Activated CD4-positive, alpha-beta T cell treated with anti-CD3 and anti-CD28 coated beads, Interleukin-2, amount 10 ng/mL, durations not matched to agents 24 days and 14 days (primary cell): ENCODE measurements around the gene ZNF784. TPM values are rescaled to one million over a fixed set of nuclear protein-coding genes. Genes with fewer than 3 reads are reported as not detected.

Experiments
- DNase-seq: peaks from one replicate; pipeline ENCODE4 v3.0.0; 2022
- H3K27ac Mint-ChIP-seq: one replicate; pipeline ENCODE4 v1.8.0; 2022; ENCODE audit warnings: mild to moderate bottlenecking, mixed read lengths
- H3K27me3 Mint-ChIP-seq: one replicate; pipeline ENCODE4 v1.8.0; 2022; ENCODE audit warnings: mixed read lengths
- H3K36me3 Mint-ChIP-seq: one replicate; pipeline ENCODE4 v1.8.0; 2022; ENCODE audit warnings: low read depth, mild to moderate bottlenecking, mixed read lengths
- H3K4me1 Mint-ChIP-seq: one replicate; pipeline ENCODE4 v1.8.0; 2021; ENCODE audit warnings: mixed read lengths
- H3K4me3 Mint-ChIP-seq: one replicate; pipeline ENCODE4 v1.8.0; 2022; ENCODE audit warnings: mild to moderate bottlenecking, moderate library complexity, mixed read lengths
- H3K9me3 Mint-ChIP-seq: one replicate; pipeline ENCODE4 v1.8.0; 2021; ENCODE audit warnings: mixed read lengths
- intact Hi-C: fragments of 100-400 bp; cut with micrococcal nuclease; formaldehyde crosslinking; loops from one replicate; pipeline ENCODE4 v1.15.1; 2023
- total RNA-seq: library from RNA; stranded (reverse); gene quantifications from 2 replicates; pipeline ENCODE4 v1.2.3, GENCODE V29; 2022

The ZNF784 gene
- total RNA-seq, 1 donor from 2014 or later = 3.7 TPM

GRCh38 chr19:55643887-55644176, 19.5 kb upstream of the ZNF784 start:
- Mint-ChIP-seq H3K4me3 (peak overlapping the region; percentile 90), H3K27me3 (no peaks in the 10 kb centered on the region), H3K36me3 (peaks cover 48% of the 10 kb centered on the region), H3K9me3 (peaks cover 3% of the 10 kb centered on the region), H3K27ac (peak overlapping the region; percentile 97), H3K4me1 (peaks cover 30% of the 10 kb centered on the region)
- DNase-seq = no peak
- intact Hi-C loops = loop anchor here (1.0 to 5.0 kb wide), 5 partner anchors 9 to 527 kb away; partner anchors contain the start of genes EPN1, FIZ1 and PPP1R12C

DNA sequence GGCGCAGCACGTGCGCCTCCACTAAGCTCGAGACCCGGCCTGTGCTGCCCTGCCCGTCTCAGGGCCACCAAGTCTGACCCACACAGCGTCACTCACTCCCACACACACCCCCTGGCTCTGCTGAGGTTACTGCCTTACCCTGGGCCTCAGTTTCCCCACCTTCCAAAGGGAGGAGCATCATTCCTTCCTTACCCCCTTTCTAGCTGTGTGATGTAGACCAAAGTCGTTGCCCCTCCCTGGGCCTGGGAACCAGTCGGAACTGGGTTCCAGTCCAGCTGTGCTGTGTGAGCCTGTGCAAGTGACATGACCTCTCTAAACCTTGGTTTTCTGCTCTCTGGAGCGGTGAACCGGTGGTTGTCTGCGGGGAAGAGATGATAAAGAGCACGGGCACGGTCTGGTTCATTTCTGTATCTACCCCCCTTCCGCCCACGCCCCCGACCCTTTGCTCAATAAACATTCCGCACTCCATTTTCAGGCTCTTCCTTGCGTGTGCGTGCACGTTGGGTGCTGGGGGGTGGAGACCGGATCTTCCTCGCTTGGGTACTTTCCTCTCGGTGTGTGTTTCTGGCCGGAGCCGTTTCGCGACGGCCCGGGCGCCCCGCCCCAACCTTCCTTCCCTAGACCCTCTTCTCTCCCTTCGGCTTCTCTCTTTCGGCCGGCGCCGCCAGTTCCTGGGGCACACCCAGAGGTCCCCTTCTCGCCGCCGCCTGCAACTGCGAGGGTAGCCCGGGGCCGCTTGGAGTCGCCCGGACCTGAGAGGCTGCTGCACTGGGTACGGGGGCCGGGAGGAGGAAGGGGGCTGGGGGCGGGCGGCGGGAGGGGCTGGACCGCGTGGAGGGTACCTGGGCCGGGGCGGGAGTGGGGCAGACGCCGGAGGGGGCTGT, 18.9 kb upstream of the ZNF784 start, which contains the start of gene ZNF581:
Gene ZNF581, plus strand, starts transcription at position 647 of the 884 bp plus-strand sequence. CDS start 923 bp downstream, outside the sequence.
- Mint-ChIP-seq H3K4me1 (peaks cover 29% of the 10 kb centered on the region), H3K27ac (peak within 1 kb of the TSS; percentile 98), H3K9me3 (peaks cover 3% of the 10 kb centered on the region), H3K4me3 (peak within 1 kb of the TSS; percentile 90), H3K36me3 (peaks cover 52% of the 10 kb centered on the region), H3K27me3 (no peaks in the 10 kb centered on the region)
- intact Hi-C loops = loop anchor here (1.0 to 5.0 kb wide), 5 partner anchors 8 to 526 kb away; partner anchors contain the start of genes EPN1, FIZ1 and PPP1R12C
- peak; percentile 95 for DNase-seq

DNA sequence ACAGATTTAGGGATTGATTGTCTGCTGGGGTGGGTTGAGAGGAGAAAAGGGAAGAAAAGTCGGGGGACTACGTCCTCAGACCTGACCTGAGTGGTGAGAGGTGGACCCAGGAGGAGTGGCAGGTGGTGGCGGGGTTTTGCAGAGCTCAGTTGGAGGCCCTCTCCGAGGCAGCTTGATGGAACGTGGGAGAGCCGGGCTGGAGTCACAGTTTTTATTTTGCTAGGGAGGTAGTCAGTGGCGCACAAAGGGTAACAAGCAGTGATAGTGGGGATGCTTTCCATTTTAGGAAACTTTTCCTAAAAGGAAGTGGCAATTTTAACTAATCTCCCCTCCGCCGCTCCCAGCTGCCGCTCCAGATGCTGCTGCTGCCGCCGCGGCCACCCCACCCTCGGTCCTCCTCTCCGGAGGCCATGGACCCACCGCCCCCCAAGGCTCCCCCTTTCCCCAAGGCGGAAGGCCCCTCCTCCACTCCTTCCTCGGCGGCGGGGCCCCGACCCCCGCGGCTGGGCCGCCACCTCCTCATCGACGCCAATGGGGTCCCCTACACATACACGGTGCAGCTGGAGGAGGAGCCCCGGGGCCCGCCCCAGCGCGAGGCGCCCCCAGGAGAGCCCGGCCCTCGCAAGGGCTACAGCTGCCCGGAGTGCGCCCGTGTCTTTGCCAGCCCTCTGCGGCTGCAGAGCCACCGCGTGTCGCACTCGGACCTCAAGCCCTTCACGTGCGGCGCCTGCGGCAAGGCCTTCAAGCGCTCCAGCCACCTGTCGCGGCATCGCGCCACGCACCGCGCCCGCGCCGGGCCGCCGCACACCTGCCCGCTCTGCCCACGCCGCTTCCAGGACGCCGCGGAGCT, 18.0 kb upstream of the ZNF784 start:
- intact Hi-C loops = loop anchor here (1.0 to 5.0 kb wide), 5 partner anchors 7 to 525 kb away; partner anchors contain the start of genes EPN1, FIZ1 and PPP1R12C
- peak; percentile 75 for DNase-seq
- peaks cover 56% of the 10 kb centered on the region for H3K36me3 Mint-ChIP-seq
- peak overlapping the region; percentile 90 for H3K4me3 Mint-ChIP-seq
- H3K27me3 Mint-ChIP-seq = no peaks in the 10 kb centered on the region
- peaks cover 32% of the 10 kb centered on the region for H3K4me1 Mint-ChIP-seq
- H3K9me3 Mint-ChIP-seq = peaks cover 3% of the 10 kb centered on the region
- peak overlapping the region; percentile 98 for H3K27ac Mint-ChIP-seq

GRCh38 chr19:55641426-55642152, 17.2 kb upstream of the ZNF784 start:
- intact Hi-C loops = loop anchor here (5.0 kb wide), 1 partner anchor 524 kb away; the partner anchor contains the start of gene PPP1R12C
- peak overlapping the region; percentile 92 for H3K27ac Mint-ChIP-seq
- peaks cover 35% of the 10 kb centered on the region for H3K4me1 Mint-ChIP-seq
- H3K27me3 Mint-ChIP-seq = no peaks in the 10 kb centered on the region
- peak overlapping the region; percentile 90 for H3K4me3 Mint-ChIP-seq
- peak; percentile 73 for DNase-seq
- H3K36me3 Mint-ChIP-seq = peaks cover 50% of the 10 kb centered on the region
- peaks cover 3% of the 10 kb centered on the region for H3K9me3 Mint-ChIP-seq

DNA sequence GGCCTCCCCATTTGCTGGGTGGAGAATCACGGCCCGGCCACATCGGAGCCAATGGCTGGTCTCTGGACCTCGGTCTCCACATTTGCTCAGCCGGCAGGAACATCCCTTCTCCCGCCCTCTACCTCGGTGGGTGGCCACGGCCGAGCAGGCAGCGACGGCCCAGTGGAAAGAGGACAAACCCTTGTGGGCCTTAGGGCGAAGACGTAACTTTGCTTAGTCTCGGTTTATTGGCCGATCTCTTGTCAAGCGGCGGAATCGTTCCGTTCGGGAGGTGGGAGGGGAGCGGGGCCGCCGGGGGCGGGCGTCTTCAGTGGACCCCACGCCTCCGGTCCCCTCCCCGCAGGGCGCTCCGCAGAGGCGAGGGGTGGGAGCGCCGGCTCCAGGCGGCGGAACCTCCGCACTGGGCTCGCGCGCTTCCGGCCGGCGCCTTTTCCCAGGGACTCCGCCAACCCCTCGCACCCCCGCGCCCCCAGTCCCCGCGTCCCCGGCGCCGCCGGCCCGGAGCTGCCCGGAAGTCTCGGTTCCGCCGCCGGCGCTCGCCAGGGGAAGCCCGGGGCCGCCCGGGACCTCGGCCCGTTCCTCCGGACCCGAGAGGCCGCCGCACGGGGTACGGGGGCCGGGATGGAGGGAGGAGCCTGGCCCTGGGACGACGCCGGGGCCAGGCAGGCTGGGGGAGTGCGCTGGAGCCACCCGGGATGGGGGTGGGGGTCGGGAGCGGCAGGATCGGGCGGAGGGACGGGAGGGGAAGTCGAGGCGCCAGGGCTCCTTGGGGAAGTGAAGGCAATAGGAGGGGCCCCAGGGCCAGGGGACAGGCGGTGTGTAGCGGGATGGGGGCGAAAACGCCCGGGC, 16.4 kb upstream of the ZNF784 start, which contains the start of gene ZNF580:
Gene ZNF580, plus strand, starts transcription at position 426 of the 849 bp plus-strand sequence. CDS start 1,507 bp downstream, outside the sequence.
- Mint-ChIP-seq H3K36me3 (peaks cover 51% of the 10 kb centered on the region), H3K4me1 (peaks cover 43% of the 10 kb centered on the region), H3K9me3 (peaks cover 3% of the 10 kb centered on the region), H3K27ac (peak within 1 kb of the TSS; percentile 93), H3K4me3 (peak within 1 kb of the TSS; percentile 90), H3K27me3 (no peaks in the 10 kb centered on the region)
- DNase-seq = peak; percentile 90
- intact Hi-C loops = loop anchor here (5.0 kb wide), 1 partner anchor 524 kb away; the partner anchor contains the start of gene PPP1R12C

DNA sequence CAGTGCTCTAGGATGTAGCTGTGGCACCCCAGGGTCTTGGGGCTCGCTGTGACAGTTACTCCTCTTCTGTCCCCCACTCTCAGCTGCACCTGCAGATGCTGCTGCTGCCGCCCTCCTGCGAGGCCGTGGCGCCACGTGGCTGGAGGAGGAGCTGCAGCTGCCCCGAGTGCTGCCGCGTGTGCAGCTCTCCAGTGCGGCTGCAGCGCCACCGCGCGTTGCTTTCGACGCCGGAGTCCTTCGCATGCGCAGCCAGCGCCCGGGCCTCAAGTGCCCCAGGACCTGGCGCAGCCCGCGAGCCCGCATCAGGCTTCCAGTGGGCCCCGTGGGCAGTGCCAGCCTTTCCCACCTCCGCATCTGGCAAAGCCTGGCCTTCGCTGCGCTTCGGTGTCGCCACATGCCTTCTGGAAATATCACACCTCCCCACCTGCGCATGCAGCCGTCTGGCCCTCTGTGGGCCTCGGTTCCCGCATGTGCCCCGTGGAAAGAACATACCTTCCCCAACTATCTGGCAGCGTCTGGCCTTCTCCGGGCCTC, 15.7 kb upstream of the ZNF784 start:
- peak overlapping the region; percentile 93 for H3K27ac Mint-ChIP-seq
- intact Hi-C loops = loop anchor here (5.0 kb wide), 1 partner anchor 523 kb away; the partner anchor contains the start of gene PPP1R12C

DNA sequence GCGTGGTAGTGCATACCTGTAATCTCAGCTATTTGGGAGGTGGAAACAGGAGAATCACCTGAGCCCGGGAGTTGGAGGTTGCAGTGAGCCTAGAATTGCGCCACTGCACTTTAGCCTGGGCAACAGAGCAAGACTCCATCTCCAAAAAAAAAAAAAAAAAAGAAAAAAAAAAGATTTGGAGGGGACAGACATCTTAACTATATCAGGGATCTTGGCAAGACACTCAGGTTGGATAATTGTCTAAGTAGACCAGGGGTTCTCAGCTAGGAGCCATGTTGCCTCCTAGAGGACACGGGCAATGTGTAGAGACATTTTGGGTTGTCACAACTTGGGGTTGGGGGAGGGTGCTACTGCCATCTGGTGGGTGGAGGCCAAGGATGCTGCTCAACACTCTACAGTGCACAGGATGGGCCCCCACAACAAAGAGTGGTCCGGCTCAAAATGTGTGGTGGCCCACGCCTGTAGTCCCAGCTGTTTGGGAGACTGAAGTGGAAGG, 14.5 kb upstream of the ZNF784 start:
- intact Hi-C loops = no loop called here
- Mint-ChIP-seq H3K27ac (peak overlapping the region; percentile 93), H3K9me3 (peaks cover 3% of the 10 kb centered on the region), H3K36me3 (peaks cover 48% of the 10 kb centered on the region), H3K4me1 (peaks cover 50% of the 10 kb centered on the region), H3K27me3 (no peaks in the 10 kb centered on the region), H3K4me3 (peak overlapping the region; percentile 61)
- DNase-seq = peak; percentile 87

More for the DNA sequence above, 15.7 kb upstream of the ZNF784 start:
- DNase-seq = peak; percentile 90
- H3K27me3 Mint-ChIP-seq = no peaks in the 10 kb centered on the region
- peak overlapping the region; percentile 90 for H3K4me3 Mint-ChIP-seq
- peaks cover 50% of the 10 kb centered on the region for H3K36me3 Mint-ChIP-seq
- H3K4me1 Mint-ChIP-seq = peaks cover 48% of the 10 kb centered on the region
- peaks cover 3% of the 10 kb centered on the region for H3K9me3 Mint-ChIP-seq

GRCh38 chr19:55637534-55637933, 13.2 kb upstream of the ZNF784 start:
- peak overlapping the region; percentile 2 for H3K27ac Mint-ChIP-seq
- intact Hi-C loops = no loop called here

DNA sequence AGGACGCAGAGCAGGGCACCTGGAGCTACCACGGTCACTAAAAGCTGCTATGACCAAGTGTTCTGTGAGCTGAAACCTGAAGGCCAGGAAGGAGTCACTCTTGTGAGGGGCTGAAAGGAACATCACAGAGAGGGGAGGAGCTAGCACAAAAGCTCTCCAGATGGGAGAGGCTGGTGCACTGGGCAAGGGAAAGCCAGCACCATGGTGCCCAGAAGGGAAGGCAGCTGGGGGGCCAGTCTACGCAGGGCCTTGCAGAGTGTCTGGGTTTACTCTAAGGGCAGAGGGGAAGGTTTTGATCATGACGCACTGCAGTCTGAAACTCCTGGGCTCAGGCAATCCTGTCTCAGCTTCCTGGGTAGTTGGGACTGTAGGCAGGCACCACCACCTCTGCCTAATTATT, 12.4 kb upstream of the ZNF784 start:
- DNase-seq = no peak
- H3K27me3 Mint-ChIP-seq = no peaks in the 10 kb centered on the region
- H3K9me3 Mint-ChIP-seq = peaks cover 3% of the 10 kb centered on the region
- intact Hi-C loops = no loop called here
- peak overlapping the region; percentile 100 for H3K4me3 Mint-ChIP-seq
- H3K4me1 Mint-ChIP-seq = peaks cover 48% of the 10 kb centered on the region
- H3K27ac Mint-ChIP-seq = peak overlapping the region; percentile 100
- peaks cover 37% of the 10 kb centered on the region for H3K36me3 Mint-ChIP-seq

More at GRCh38 chr19:55637534-55637933, 13.2 kb upstream of the ZNF784 start:
- Mint-ChIP-seq H3K9me3 (peaks cover 3% of the 10 kb centered on the region), H3K36me3 (peaks cover 40% of the 10 kb centered on the region), H3K4me3 (peak overlapping the region; percentile 36), H3K4me1 (peaks cover 43% of the 10 kb centered on the region), H3K27me3 (no peaks in the 10 kb centered on the region)
- DNase-seq = no peak

DNA sequence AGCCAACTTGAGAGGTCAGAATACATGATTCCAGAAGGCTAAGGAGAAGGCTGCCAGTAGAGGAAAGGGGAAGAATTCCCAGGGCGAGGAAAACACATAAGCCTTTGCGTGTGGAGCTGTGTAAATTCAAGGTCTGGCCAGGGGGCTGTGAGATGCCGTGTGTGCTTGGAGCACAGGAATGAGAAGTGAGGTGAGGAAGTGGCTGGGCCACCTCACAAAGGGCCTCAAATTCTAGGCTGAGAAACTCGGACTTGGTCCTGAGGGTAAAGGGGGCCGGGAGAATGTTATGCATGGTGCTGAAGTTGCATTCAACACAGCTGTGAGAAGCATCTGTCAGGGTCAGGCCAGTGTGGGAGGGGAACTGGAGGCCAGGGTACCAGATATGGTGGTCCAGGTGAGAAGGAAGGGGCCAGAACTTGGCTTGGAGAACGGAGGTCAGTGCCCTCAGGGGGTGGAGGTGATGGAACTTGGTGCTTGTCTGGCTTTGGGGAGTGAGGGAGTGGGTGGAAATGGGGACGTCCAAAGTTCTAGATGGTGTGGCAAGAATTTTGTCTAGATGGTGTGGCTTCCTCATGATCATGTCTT, 11.6 kb upstream of the ZNF784 start:
- Mint-ChIP-seq H3K9me3 (peaks cover 3% of the 10 kb centered on the region), H3K4me1 (peaks cover 52% of the 10 kb centered on the region), H3K4me3 (peak overlapping the region; percentile 100), H3K27me3 (peaks cover 3% of the 10 kb centered on the region), H3K27ac (peak overlapping the region; percentile 100), H3K36me3 (peaks cover 35% of the 10 kb centered on the region)
- no peak for DNase-seq
- intact Hi-C loops = loop anchor here (1.0 to 2.0 kb wide), 2 partner anchors 7 to 39 kb away; partner anchors contain the start of genes EPN1 and ZNF581

DNA sequence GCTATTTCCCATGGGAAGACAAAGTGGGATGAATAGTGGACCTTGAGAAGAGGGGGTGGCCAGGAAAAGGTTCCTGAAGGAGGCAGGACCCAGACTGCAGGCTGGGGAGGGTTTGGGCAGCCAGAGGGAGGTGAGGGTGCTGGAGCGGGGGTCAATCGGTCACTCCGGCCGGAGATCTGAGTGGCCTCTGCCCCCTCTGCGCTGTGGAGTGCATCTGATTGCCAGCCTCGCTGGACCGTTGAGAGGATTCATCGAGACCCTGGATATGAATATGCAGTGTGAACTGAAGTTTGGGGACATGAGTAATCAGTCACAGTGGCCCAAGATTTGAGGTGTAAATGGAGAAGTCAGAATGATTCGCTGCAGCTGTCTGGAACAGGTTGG, 11.0 kb upstream of the ZNF784 start:
- peaks cover 33% of the 10 kb centered on the region for H3K36me3 Mint-ChIP-seq
- intact Hi-C loops = loop anchor here (1.0 to 2.0 kb wide), 2 partner anchors 8 to 39 kb away; partner anchors contain the start of genes EPN1 and ZNF581
- H3K4me3 Mint-ChIP-seq = peak overlapping the region; percentile 100
- H3K27me3 Mint-ChIP-seq = peaks cover 3% of the 10 kb centered on the region
- peaks cover 49% of the 10 kb centered on the region for H3K4me1 Mint-ChIP-seq
- H3K9me3 Mint-ChIP-seq = peaks cover 3% of the 10 kb centered on the region
- peak; percentile 65 for DNase-seq
- peak overlapping the region; percentile 100 for H3K27ac Mint-ChIP-seq
